Astrocyte (in vitro differentiated cells and primary cell): ENCODE data around the gene CACNG1. TPM values are rescaled to one million over a fixed set of nuclear protein-coding genes. Genes with fewer than 3 reads are reported as not detected.

Source experiments
- DNase-seq: peaks from one replicate; pipeline ENCODE4 v3.0.0-alpha.2; 2010; ENCODE audit warnings: low read depth
- FAIRE-seq: peaks from 2 replicates; lab custom pipeline; 2011; peaks lifted over from hg19 to GRCh38; lab: Jason Lieb, UNC
- H2AFZ ChIP-seq: 2 replicates; pipeline ENCODE4 v1.6.0; 2012; ENCODE audit warnings: low read depth, low read length, inconsistent platforms
- H3K27ac ChIP-seq: 2 replicates; pipeline ENCODE4 v1.5.1; 2011; ENCODE audit warnings: low read depth, low read length, inconsistent platforms
- H3K27me3 ChIP-seq: 2 replicates; pipeline ENCODE4 v1.6.0; 2011; ENCODE audit warnings: low read length, inconsistent platforms; ENCODE audit not compliant: insufficient read depth
- H3K36me3 ChIP-seq: 2 replicates; pipeline ENCODE4 v1.5.1; 2011; ENCODE audit warnings: low read length, inconsistent platforms; ENCODE audit not compliant: insufficient read depth
- H3K4me1 ChIP-seq: 2 replicates; pipeline ENCODE4 v1.5.1; 2011; ENCODE audit warnings: low read length, inconsistent platforms; ENCODE audit not compliant: insufficient read depth
- H3K4me2 ChIP-seq: 2 replicates; pipeline ENCODE4 v1.6.0; 2012; ENCODE audit warnings: low read length, inconsistent platforms
- H3K4me3 ChIP-seq: 2 replicates; pipeline ENCODE4 v1.5.1; 2011; ENCODE audit warnings: low read depth, mild to moderate bottlenecking, low read length, inconsistent platforms; ENCODE audit not compliant: insufficient read depth
- H3K79me2 ChIP-seq: 2 replicates; pipeline ENCODE4 v1.6.0; 2012; ENCODE audit warnings: mild to moderate bottlenecking, low read length, inconsistent platforms; ENCODE audit not compliant: insufficient read depth
- H3K9ac ChIP-seq: 2 replicates; pipeline ENCODE4 v1.6.0; 2012; ENCODE audit warnings: mild to moderate bottlenecking, low read length, inconsistent platforms
- H3K9me3 ChIP-seq: 2 replicates; pipeline ENCODE4 v1.5.1; 2012; ENCODE audit warnings: low read depth, mild to moderate bottlenecking, low read length, inconsistent platforms; ENCODE audit not compliant: insufficient read depth
- H4K20me1 ChIP-seq: 2 replicates; pipeline ENCODE4 v1.6.0; 2012; ENCODE audit warnings: low read length, inconsistent platforms; ENCODE audit not compliant: insufficient read depth
- H3K27ac Mint-ChIP-seq: one replicate; pipeline ENCODE4 v1.8.0; 2021; ENCODE audit warnings: mild to moderate bottlenecking, mixed read lengths; ENCODE audit not compliant: unreplicated experiment
- H3K27me3 Mint-ChIP-seq: one replicate; pipeline ENCODE4 v1.8.0; 2021; ENCODE audit warnings: low read depth, mixed read lengths; ENCODE audit not compliant: unreplicated experiment
- H3K36me3 Mint-ChIP-seq: one replicate; pipeline ENCODE4 v1.8.0; 2021; ENCODE audit warnings: low read depth, mixed read lengths; ENCODE audit not compliant: unreplicated experiment
- H3K4me1 Mint-ChIP-seq: one replicate; pipeline ENCODE4 v1.8.0; 2021; ENCODE audit warnings: low read depth, mixed read lengths; ENCODE audit not compliant: unreplicated experiment
- H3K4me3 Mint-ChIP-seq: one replicate; pipeline ENCODE4 v1.8.0; 2021; ENCODE audit warnings: mild to moderate bottlenecking, moderate library complexity, mixed read lengths; ENCODE audit not compliant: unreplicated experiment
- H3K9me3 Mint-ChIP-seq: one replicate; pipeline ENCODE4 v1.8.0; 2021; ENCODE audit warnings: mild to moderate bottlenecking, mixed read lengths; ENCODE audit not compliant: unreplicated experiment
- CTCF ChIP-seq: IDR thresholded peaks from 2 replicates; pipeline ENCODE4 v1.5.1; 2011; ENCODE audit warnings: low read depth, mild to moderate bottlenecking, inconsistent platforms, low read length, moderate library complexity; ENCODE audit not compliant: insufficient read depth
- EZH2 ChIP-seq: IDR thresholded peaks from 2 replicates; pipeline ENCODE4 v1.6.1; 2012; ENCODE audit warnings: mild to moderate bottlenecking, low read length, inconsistent platforms; ENCODE audit not compliant: insufficient read depth
- total RNA-seq: library from RNA; stranded (reverse); gene quantifications from 2 replicates; pipeline ENCODE4 v1.2.1, GENCODE V29; 2021

CACNG1 gene
- total RNA-seq, 1 donor from 2014 or later: not detected

GRCh38 chr17:67020293-67020766 lies 24.0 kb upstream of the CACNG1 start:
- FAIRE-seq: no peak
- peaks cover 42% of the 10 kb centered on the region for H3K27me3 Mint-ChIP-seq

GRCh38 chr17:67021196-67021595 lies 23.2 kb upstream of the CACNG1 start:
- no peaks in the 10 kb centered on the region for H3K79me2 ChIP-seq
- H3K36me3 ChIP-seq: no peaks in the 10 kb centered on the region
- H3K27ac Mint-ChIP-seq: no peak overlapping the region
- H3K36me3 Mint-ChIP-seq: no peaks in the 10 kb centered on the region
- H3K27me3 Mint-ChIP-seq: peaks cover 41% of the 10 kb centered on the region
- no peak overlapping the region for H3K4me3 Mint-ChIP-seq
- no peak overlapping the region for H3K27ac ChIP-seq
- H3K27me3 ChIP-seq: peaks cover 2% of the 10 kb centered on the region
- no peaks in the 10 kb centered on the region for H3K4me1 ChIP-seq
- no peaks in the 10 kb centered on the region for H3K9me3 Mint-ChIP-seq
- H4K20me1 ChIP-seq: no peaks in the 10 kb centered on the region
- no peak overlapping the region for H2AFZ ChIP-seq
- FAIRE-seq (no peak), DNase-seq (no peak)
- H3K9ac ChIP-seq: no peak overlapping the region
- TF ChIP-seq CTCF (no peak), EZH2 (no peak)
- H3K4me2 ChIP-seq: no peak overlapping the region
- no peak overlapping the region for H3K4me3 ChIP-seq
- H3K9me3 ChIP-seq: no peaks in the 10 kb centered on the region
- H3K4me1 Mint-ChIP-seq: peaks cover 1% of the 10 kb centered on the region

More at GRCh38 chr17:67020293-67020766, 24.0 kb upstream of the CACNG1 start:
- DNase-seq: no peak
- Mint-ChIP-seq H3K4me1 (peaks cover 1% of the 10 kb centered on the region), H3K4me3 (no peak overlapping the region), H3K9me3 (no peaks in the 10 kb centered on the region), H3K27ac (no peak overlapping the region), H3K36me3 (no peaks in the 10 kb centered on the region)
- Histone ChIP-seq H3K9me3 (no peaks in the 10 kb centered on the region), H3K4me2 (no peak overlapping the region), H2AFZ (no peak overlapping the region), H3K79me2 (no peaks in the 10 kb centered on the region), H3K4me3 (no peak overlapping the region), H3K27ac (no peak overlapping the region), H4K20me1 (no peaks in the 10 kb centered on the region), H3K36me3 (no peaks in the 10 kb centered on the region), H3K27me3 (peaks cover 2% of the 10 kb centered on the region), H3K4me1 (no peaks in the 10 kb centered on the region), H3K9ac (no peak overlapping the region)
- TF ChIP-seq CTCF: no peak
- no peak for TF ChIP-seq EZH2

- Histone ChIP-seq H4K20me1 (no peaks in the 10 kb centered on the region), H3K27me3 (peaks cover 2% of the 10 kb centered on the region), H3K27ac (no peak overlapping the region), H2AFZ (no peak overlapping the region), H3K9me3 (no peaks in the 10 kb centered on the region), H3K79me2 (no peaks in the 10 kb centered on the region), H3K4me1 (no peaks in the 10 kb centered on the region), H3K36me3 (no peaks in the 10 kb centered on the region), H3K4me2 (no peak overlapping the region), H3K4me3 (no peak overlapping the region), H3K9ac (no peak overlapping the region)
- no peaks in the 10 kb centered on the region for H3K9me3 Mint-ChIP-seq
- no peak overlapping the region for H3K4me3 Mint-ChIP-seq
- no peak for DNase-seq
- no peak for FAIRE-seq
- no peak overlapping the region for H3K27ac Mint-ChIP-seq
- peaks cover 39% of the 10 kb centered on the region for H3K27me3 Mint-ChIP-seq
- peaks cover 1% of the 10 kb centered on the region for H3K4me1 Mint-ChIP-seq
- no peaks in the 10 kb centered on the region for H3K36me3 Mint-ChIP-seq
- TF ChIP-seq EZH2 (no peak), CTCF (no peak)
Measured at GRCh38 chr17:67021743-67022450, 22.5 kb upstream of the CACNG1 start.
